ENCODE measurements around the gene ABHD11. TPM values are rescaled to one million over a fixed set of nuclear protein-coding genes. Genes with fewer than 3 reads are reported as not detected.

Gene ABHD11
- total and polyA plus RNA-seq, 9 of the 15 experiments (the other 6 are each of a cell fraction or from before 2014, with no cell fraction given) = 7.7 to 44.2 (median 18.9) TPM

GRCh38 chr7:73786588-73786987 is 48.0 kb upstream of the ABHD11 start (continued):
- TF ChIP-seq ZNF518B (CRISPR knock-in tag; IDR thresholded peaks at IDR 0.05) (no peak), TBP (optimal IDR thresholded peaks at IDR 0.05; ENCODE audit: low read depth, low read length) (no peak), PHB (CRISPR knock-in tag; IDR thresholded peaks at IDR 0.05) (no peak), KDM1A (IDR thresholded peaks at IDR 0.05) (peak in 1 of 2 experiments; percentile 60; a peak in 1 of 4 replicates), MCM2 (IDR thresholded peaks at IDR 0.05; ENCODE audit: low read depth) (no peak), GABPA (tag; conservative IDR thresholded peaks at IDR 0.05; ENCODE audit: low read depth) (no peak), ZNF592 (IDR thresholded peaks at IDR 0.05) (no peak), CREBBP (IDR thresholded peaks at IDR 0.05; ENCODE audit: low read depth, low read length) (no peak), TCF15 (CRISPR knock-in tag; IDR thresholded peaks at IDR 0.05) (no peak), ZNF512 (tag; IDR thresholded peaks at IDR 0.05) (0 out of 2 replicates have a peak, but pooled peaks have one; percentile 47), HCFC1 (IDR thresholded peaks at IDR 0.05; ENCODE audit: low read depth, low read length) (no peak), TCF7L2 (IDR thresholded peaks at IDR 0.05; ENCODE audit: low read depth, low read length) (no peak), BCOR (IDR thresholded peaks at IDR 0.05) (peak; percentile 87)
- TF ChIP-seq, protein P1, sequence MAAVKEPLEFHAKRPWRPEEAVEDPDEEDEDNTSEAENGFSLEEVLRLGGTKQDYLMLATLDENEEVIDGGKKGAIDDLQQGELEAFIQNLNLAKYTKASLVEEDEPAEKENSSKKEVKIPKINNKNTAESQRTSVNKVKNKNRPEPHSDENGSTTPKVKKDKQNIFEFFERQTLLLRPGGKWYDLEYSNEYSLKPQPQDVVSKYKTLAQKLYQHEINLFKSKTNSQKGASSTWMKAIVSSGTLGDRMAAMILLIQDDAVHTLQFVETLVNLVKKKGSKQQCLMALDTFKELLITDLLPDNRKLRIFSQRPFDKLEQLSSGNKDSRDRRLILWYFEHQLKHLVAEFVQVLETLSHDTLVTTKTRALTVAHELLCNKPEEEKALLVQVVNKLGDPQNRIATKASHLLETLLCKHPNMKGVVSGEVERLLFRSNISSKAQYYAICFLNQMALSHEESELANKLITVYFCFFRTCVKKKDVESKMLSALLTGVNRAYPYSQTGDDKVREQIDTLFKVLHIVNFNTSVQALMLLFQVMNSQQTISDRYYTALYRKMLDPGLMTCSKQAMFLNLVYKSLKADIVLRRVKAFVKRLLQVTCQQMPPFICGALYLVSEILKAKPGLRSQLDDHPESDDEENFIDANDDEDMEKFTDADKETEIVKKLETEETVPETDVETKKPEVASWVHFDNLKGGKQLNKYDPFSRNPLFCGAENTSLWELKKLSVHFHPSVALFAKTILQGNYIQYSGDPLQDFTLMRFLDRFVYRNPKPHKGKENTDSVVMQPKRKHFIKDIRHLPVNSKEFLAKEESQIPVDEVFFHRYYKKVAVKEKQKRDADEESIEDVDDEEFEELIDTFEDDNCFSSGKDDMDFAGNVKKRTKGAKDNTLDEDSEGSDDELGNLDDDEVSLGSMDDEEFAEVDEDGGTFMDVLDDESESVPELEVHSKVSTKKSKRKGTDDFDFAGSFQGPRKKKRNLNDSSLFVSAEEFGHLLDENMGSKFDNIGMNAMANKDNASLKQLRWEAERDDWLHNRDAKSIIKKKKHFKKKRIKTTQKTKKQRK (IDR thresholded peaks at IDR 0.05; ENCODE audit: borderline replicate concordance, low read depth, low read length) = no peak
- TF ChIP-seq, protein P2, sequence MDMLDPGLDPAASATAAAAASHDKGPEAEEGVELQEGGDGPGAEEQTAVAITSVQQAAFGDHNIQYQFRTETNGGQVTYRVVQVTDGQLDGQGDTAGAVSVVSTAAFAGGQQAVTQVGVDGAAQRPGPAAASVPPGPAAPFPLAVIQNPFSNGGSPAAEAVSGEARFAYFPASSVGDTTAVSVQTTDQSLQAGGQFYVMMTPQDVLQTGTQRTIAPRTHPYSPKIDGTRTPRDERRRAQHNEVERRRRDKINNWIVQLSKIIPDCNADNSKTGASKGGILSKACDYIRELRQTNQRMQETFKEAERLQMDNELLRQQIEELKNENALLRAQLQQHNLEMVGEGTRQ (CRISPR knock-in tag; IDR thresholded peaks at IDR 0.05) = no peak

All from K562 (cell line).